Loucy (cell line): Measurements from ENCODE around the gene PANK3.

Source experiments
- H2AFZ ChIP-seq: fragments of 200-600 bp; sonication (generic); 2 replicates; pipeline ENCODE4 v1.6.0; 2016; ENCODE audit warnings: antibody characterized with exemption, mild to moderate bottlenecking, low read length, moderate library complexity
- H3F3A ChIP-seq: fragments of 200-600 bp; 2 replicates; pipeline ENCODE4 v1.6.0; 2016; ENCODE audit warnings: antibody characterized with exemption, low read depth, mild to moderate bottlenecking
- H3K27me3 ChIP-seq: fragments of 200-600 bp; sonication (generic); 2 replicates; pipeline ENCODE4 v1.6.1; 2014; ENCODE audit warnings: low read length, mild to moderate bottlenecking; ENCODE audit not compliant: insufficient read depth, poor library complexity, severe bottlenecking
- H3K36me3 ChIP-seq: fragments of 200-600 bp; sonication (generic); 2 replicates; pipeline ENCODE4 v1.6.1; 2016; ENCODE audit warnings: low read length; ENCODE audit not compliant: insufficient read depth
- H3K4me1 ChIP-seq: fragments of 200-600 bp; sonication (generic); 2 replicates; pipeline ENCODE4 v1.5.1; 2014; ENCODE audit warnings: low read length, mild to moderate bottlenecking; ENCODE audit not compliant: insufficient read depth, poor library complexity, severe bottlenecking
- H3K4me2 ChIP-seq: fragments of 200-600 bp; sonication (generic); 2 replicates; pipeline ENCODE4 v1.6.0; 2014; ENCODE audit warnings: antibody characterized with exemption, low read length, low read depth, mild to moderate bottlenecking; ENCODE audit not compliant: poor library complexity, severe bottlenecking
- H3K4me3 ChIP-seq: fragments of 200-600 bp; sonication (generic); 2 replicates; pipeline ENCODE4 v1.5.1; 2014; ENCODE audit warnings: low read length, mild to moderate bottlenecking, mixed read lengths; ENCODE audit not compliant: poor library complexity, severe bottlenecking
- H3K79me2 ChIP-seq: fragments of 200-600 bp; sonication (generic); 2 replicates; pipeline ENCODE4 v1.6.1; 2014; ENCODE audit warnings: low read length; ENCODE audit not compliant: insufficient read depth
- H3K9ac ChIP-seq: fragments of 200-600 bp; sonication (generic); 2 replicates; pipeline ENCODE4 v1.6.0; 2014; ENCODE audit warnings: mild to moderate bottlenecking, low read depth, low read length, moderate library complexity; ENCODE audit not compliant: poor library complexity, severe bottlenecking
- H3K9me2 ChIP-seq: fragments of 200-600 bp; sonication (generic); replicated peaks from 2 replicates; pipeline ENCODE4 v1.6.1; 2016; ENCODE audit warnings: low read depth, low read length, mixed read lengths
- H3K9me3 ChIP-seq: fragments of 200-600 bp; sonication (generic); 2 replicates; pipeline ENCODE4 v1.6.1; 2014; ENCODE audit warnings: mild to moderate bottlenecking, antibody characterized with exemption, low read length, low read depth; ENCODE audit not compliant: insufficient read depth
- H4K20me1 ChIP-seq: fragments of 200-600 bp; sonication (generic); 2 replicates; pipeline ENCODE4 v1.6.0; 2014; ENCODE audit warnings: antibody characterized with exemption, low read length, mild to moderate bottlenecking; ENCODE audit not compliant: insufficient read depth, poor library complexity, severe bottlenecking
- EZH2phosphoT487 ChIP-seq: fragments of 200-600 bp; IDR thresholded peaks from 2 replicates; pipeline ENCODE4 v1.6.1; 2018; ENCODE audit warnings: antibody characterized with exemption, mild to moderate bottlenecking, moderate library complexity, borderline replicate concordance
- TF ChIP-seq, protein P1 (sequence below): fragments of 200-600 bp; sonication (generic); conservative IDR thresholded peaks from 2 replicates; pipeline ENCODE4 v1.5.1; 2014; ENCODE audit warnings: mild to moderate bottlenecking, antibody characterized with exemption, low read length

The PANK3 gene

GRCh38 chr5:168609806-168610482, 30.8 kb upstream of the PANK3 start:
- Histone ChIP-seq H4K20me1 (no peaks in the 10 kb centered on the region), H3K9ac (no peak overlapping the region)

DNA sequence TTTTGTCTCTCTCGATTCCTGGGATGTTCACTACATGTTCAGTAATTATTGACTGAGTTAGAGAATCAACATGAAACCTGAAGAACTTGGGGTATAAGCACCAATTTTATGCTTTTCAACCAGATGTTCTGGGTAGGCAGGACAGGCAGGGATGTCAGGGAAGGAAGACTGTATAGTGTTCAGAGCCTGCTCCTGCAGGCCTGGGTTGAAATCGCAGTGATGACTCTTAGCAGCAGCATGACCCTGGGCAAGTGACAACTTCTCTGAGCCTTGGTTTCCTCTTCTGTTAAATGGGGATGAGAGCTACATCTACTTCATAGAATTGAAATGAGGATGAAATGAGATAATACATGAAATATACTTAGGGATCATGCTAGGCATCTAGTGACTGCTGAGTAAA, 29.7 kb upstream of the PANK3 start:
- Histone ChIP-seq H3K79me2 (no peaks in the 10 kb centered on the region), H3K9me2 (no peaks in the 10 kb centered on the region), H3K36me3 (no peaks in the 10 kb centered on the region), H3F3A (no peaks in the 10 kb centered on the region), H3K4me3 (no peak overlapping the region), H3K9me3 (no peaks in the 10 kb centered on the region), H3K27me3 (no peaks in the 10 kb centered on the region), H4K20me1 (no peaks in the 10 kb centered on the region), H2AFZ (no peak overlapping the region), H3K4me2 (no peak overlapping the region), H3K4me1 (no peaks in the 10 kb centered on the region), H3K9ac (no peak overlapping the region)
- no peak for TF ChIP-seq EZH2phosphoT487
- TF ChIP-seq, protein P1, sequence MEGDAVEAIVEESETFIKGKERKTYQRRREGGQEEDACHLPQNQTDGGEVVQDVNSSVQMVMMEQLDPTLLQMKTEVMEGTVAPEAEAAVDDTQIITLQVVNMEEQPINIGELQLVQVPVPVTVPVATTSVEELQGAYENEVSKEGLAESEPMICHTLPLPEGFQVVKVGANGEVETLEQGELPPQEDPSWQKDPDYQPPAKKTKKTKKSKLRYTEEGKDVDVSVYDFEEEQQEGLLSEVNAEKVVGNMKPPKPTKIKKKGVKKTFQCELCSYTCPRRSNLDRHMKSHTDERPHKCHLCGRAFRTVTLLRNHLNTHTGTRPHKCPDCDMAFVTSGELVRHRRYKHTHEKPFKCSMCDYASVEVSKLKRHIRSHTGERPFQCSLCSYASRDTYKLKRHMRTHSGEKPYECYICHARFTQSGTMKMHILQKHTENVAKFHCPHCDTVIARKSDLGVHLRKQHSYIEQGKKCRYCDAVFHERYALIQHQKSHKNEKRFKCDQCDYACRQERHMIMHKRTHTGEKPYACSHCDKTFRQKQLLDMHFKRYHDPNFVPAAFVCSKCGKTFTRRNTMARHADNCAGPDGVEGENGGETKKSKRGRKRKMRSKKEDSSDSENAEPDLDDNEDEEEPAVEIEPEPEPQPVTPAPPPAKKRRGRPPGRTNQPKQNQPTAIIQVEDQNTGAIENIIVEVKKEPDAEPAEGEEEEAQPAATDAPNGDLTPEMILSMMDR = no peak

More at GRCh38 chr5:168609806-168610482, 30.8 kb upstream of the PANK3 start:
- Histone ChIP-seq H3F3A (no peaks in the 10 kb centered on the region), H3K9me2 (no peaks in the 10 kb centered on the region), H3K79me2 (no peaks in the 10 kb centered on the region), H3K9me3 (no peaks in the 10 kb centered on the region), H3K4me3 (no peak overlapping the region), H3K36me3 (no peaks in the 10 kb centered on the region), H3K27me3 (no peaks in the 10 kb centered on the region), H3K4me2 (no peak overlapping the region), H3K4me1 (no peaks in the 10 kb centered on the region), H2AFZ (no peak overlapping the region)
- TF ChIP-seq, protein P1 = no peak
- no peak for TF ChIP-seq EZH2phosphoT487

DNA sequence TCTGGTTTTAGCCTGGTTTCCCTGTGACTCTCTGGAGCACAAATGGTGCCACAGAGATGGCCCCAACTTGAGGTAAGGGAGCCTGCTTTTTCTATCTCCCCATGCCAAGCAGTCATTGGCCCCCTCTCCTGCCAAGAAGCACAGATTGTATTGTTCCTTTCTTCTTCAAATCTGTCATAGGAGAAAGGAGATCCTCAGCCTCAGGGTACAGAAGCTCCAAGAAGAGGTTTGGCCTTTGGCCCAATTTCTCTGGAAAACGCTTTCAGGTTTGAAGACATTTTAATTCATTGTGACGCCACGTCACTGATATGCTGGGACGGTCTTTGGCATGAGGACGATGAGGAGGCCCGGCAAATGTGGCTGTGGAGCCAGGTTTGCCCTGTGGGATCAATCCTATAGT, 29.2 kb upstream of the PANK3 start:
- H3K9me2 ChIP-seq = no peaks in the 10 kb centered on the region
- no peaks in the 10 kb centered on the region for H3F3A ChIP-seq
- H3K9me3 ChIP-seq = no peaks in the 10 kb centered on the region

More for the DNA sequence above, 29.2 kb upstream of the PANK3 start:
- TF ChIP-seq, protein P1 = no peak
- TF ChIP-seq EZH2phosphoT487 = no peak
- Histone ChIP-seq H2AFZ (no peak overlapping the region), H3K27me3 (no peaks in the 10 kb centered on the region), H3K4me2 (no peak overlapping the region), H3K79me2 (no peaks in the 10 kb centered on the region), H3K36me3 (no peaks in the 10 kb centered on the region), H3K4me1 (no peaks in the 10 kb centered on the region), H3K4me3 (no peak overlapping the region), H4K20me1 (no peaks in the 10 kb centered on the region), H3K9ac (no peak overlapping the region)
